ENCODE results near the gene BDKRB1.
"Not testable (repeated sequence)": the region's sequence is repeated elsewhere in the genome, so short reads cannot be mapped to it uniquely, and the experiment has no call there.

The BDKRB1 gene

GRCh38 chr14:96233661-96234060 is 22.3 kb upstream of the BDKRB1 start:
- no peak for DNase-seq (ENCODE audit: low spot score)

- DNase-seq (ENCODE audit: low spot score), result no peak
Measured at GRCh38 chr14:96235426-96235825, 20.6 kb upstream of the BDKRB1 start.

DNA sequence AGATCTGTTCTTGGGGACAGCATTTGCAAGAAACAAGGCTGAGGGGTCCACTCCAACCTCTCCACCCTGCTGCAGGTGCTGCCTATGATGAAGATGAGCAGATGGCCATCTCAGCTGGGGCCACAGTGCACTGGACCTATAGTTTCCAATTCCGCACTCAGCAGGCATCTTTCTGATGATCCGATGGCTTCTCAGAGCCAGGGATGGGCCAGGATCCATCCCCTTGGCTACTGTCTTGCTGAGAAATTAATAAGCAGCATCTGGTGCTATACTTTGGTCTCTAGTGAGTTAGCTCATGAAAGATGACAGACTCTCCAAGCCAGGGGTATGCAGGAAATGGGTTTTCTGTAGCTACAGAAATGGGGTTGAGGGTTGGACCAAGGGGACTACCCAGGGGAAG is 18.4 kb upstream of the BDKRB1 start:
- DNase-seq (ENCODE audit: low spot score), result no peak

GRCh38 chr14:96238676-96239265 is 17.2 kb upstream of the BDKRB1 start:
- no peak for DNase-seq (ENCODE audit: low spot score)

GRCh38 chr14:96239711-96240141 is 16.3 kb upstream of the BDKRB1 start:
- DNase-seq (ENCODE audit: low spot score), result no peak

- no peak for DNase-seq (ENCODE audit: low spot score)
Measured at GRCh38 chr14:96240641-96241040, 15.4 kb upstream of the BDKRB1 start.

DNA sequence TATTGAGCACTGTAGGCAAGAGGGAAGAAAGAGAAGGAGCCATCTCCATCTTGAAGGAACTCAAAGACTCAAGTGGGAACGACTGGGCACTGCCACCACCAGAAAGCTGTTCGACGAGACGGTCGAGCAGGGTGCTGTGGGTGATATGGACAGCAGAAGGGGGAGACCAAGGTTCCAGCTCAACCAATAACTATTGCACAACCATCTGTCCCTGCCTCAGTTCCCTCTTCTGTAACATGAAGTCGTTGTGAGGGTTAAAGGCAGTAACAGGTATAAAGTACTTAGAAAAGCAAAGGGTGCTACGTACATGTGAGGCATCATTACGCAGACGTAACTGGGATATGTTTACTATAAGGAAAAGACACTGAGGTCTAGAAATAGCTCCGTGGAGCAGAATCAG is 13.9 kb upstream of the BDKRB1 start:
- DNase-seq (ENCODE audit: low spot score), result no peak

DNA sequence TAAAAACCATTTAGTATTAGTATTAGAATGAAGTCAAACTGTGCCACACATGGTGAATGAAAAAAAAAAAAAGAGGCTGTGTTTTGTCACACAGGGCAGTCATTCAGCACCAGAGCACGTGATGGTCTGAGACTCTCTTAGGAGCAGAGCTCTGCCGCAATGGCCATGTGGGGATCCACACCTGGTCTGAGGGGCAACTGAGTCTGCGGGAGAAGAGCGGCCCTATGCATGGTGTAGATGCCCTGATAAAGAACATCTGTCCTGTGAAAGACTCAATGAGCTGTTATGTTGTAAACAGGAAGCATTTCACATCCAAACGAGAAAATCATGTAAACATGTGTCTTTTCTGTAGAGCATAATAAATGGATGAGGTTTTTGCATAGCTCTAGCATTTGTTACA is 12.2 kb upstream of the BDKRB1 start:
- DNase-seq (ENCODE audit: low spot score), result no peak

DNA sequence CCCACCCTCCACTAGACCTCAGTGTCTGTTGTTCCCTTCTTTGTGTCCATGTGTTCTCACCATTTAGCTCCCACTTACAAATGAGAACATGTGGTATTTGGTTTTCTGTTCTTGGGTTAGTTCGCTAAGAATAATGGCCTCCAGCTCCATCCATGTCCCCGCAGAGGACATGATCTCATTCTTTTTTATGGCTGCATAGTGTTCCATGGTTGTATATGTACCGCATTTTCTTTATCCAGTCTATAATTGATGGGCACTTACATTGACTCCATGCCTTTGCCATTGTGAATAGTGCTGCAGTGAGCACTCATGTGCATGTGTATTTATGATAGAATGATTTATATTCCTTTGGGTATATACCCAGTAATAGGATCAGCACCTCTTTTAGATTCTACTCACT is 10.9 kb upstream of the BDKRB1 start:
- DNase-seq (ENCODE audit: low spot score), result not testable (repeated sequence)

DNA sequence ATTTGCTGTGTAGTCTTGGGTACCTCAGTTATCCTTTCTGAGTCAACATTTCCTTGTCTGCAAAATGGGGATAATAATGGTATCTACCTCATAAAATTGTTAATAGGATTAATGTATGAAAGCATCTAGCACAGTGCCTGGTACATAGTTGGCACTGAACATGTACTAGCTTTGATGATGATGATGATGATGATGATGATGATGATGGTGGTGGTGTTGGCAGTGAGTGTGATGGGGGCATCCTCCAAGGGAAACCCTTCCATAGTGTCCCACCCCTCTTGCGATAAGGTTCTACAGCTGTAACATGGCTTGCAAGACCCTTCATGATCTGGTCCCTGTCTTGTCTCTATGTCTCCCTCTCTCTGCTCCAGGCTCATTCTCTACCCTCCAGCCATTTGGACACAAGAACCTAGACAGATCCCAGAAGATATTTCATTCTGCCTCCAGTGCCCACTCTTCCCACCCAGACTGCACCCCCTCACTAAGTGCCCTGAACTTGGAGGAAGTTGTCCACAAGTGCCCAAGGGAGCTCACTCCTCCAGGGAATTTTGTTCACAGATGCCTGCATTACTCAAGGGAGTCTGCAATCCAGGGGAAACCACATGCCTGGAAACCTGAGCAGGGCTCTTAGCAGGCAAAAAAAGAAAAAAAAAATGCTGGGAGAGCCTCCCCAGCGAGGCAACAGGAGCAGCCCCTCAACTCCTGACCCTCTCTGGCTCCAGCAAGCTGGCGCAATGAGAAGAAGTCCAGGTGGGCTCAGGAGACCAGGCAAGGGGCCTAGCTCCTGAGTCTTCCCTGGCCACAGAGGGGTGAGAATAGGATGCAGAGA is 10.1 kb upstream of the BDKRB1 start:
- DNase-seq (ENCODE audit: low spot score), result no peak

- no peak for DNase-seq (ENCODE audit: low spot score)
Measured at GRCh38 chr14:96246539-96246847, 9.5 kb upstream of the BDKRB1 start.

DNA sequence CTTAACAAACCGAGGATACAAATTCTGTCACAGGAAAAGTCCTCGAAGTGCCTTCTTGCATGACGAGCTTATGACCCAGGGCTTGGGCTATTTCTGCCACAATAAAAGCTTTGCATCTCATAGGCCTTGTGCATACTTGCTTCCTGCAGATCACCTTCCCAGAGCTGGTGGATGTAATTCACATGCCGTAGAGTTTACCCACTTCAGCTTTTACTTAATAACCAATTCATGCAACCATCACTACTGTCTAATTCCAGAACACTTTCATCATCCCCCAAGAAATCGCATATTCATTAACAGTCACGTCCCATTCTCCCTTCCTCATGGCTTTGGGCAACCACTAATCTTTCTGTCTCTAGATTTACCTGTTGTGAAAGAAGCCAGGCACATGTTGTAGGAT is 9.0 kb upstream of the BDKRB1 start:
- DNase-seq (ENCODE audit: low spot score), result no peak

- no peak for DNase-seq (ENCODE audit: low spot score)
Measured at GRCh38 chr14:96249029-96249428, 7.0 kb upstream of the BDKRB1 start.

DNA sequence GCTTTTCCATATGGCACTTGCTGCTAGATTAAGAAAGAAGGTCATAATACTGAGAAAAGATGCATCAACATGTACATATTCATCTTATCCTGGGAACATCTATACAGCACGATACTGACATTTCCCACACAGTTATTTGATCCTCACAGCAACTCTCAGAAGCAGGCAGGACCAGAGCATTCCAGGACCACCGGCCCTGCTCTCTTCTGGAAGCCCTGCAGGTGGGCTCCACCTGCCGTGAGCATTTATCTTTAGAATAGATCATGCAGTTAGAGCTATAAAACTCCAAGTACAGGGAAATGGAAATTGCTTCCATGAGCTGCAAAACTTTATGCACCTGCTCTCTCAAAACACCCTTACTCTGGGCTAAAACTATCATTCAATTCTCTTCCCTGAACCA is 5.5 kb upstream of the BDKRB1 start:
- no peak for DNase-seq (ENCODE audit: low spot score)

DNA sequence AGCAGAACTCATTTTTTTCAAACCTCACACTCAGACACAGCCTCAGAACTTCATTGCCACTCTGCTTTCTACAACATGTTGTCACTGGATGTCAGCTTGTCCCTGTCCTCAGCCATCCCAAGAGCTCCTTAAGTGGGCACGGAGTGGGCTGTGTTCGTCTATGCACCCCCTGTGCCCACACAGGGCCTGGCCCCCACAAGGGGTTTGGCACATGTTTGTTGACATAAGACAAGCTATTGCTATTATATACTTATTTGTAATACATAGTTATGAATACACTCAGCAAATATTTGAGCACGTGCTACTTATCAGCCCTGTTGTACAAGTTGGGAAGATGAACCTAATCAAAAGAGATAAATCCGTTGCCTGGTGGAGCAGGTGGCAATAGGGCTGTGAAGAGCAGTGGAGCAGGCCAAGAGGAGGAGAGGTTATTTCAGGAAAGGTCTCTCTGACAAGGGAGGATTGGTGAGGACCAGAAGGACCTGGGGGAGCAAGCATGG is 4.3 kb upstream of the BDKRB1 start:
- DNase-seq (ENCODE audit: low spot score), result no peak

GRCh38 chr14:96252323-96252998 is 3.5 kb upstream of the BDKRB1 start:
- no peak for DNase-seq (ENCODE audit: low spot score)

DNA sequence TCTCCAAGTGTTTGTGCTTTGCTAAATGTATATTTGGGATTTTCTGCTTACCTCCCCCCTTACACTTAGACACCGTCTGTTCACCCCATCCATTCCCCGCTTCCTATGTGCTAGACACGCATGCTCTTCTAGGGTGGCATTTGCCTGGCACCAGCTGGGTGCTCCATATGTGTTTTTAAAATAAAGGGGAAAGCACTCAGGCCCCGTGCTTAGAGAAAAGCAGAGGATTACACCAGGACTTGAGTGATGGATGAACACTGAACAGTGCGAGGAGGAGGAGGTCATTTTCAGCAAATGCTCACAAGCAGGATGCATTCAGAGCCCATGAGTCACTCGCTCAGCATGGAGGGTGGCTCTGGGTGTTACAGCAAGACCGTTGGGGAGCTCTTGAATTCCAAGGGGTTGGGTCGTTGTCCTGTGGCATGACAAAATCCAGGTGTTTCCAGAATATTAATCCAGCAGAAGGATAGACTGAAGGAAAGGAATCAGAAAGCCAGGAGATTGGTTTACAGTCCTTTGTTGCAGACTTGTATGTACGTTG is 2.9 kb upstream of the BDKRB1 start:
- no peak for DNase-seq (ENCODE audit: low spot score)

- DNase-seq (ENCODE audit: low spot score), result no peak
Measured at GRCh38 chr14:96254687-96255086, 1.3 kb upstream of the BDKRB1 start.

GRCh38 chr14:96256407-96256806 is 397 bp downstream of the BDKRB1 start:
- DNase-seq (ENCODE audit: low spot score), result no peak

DNA sequence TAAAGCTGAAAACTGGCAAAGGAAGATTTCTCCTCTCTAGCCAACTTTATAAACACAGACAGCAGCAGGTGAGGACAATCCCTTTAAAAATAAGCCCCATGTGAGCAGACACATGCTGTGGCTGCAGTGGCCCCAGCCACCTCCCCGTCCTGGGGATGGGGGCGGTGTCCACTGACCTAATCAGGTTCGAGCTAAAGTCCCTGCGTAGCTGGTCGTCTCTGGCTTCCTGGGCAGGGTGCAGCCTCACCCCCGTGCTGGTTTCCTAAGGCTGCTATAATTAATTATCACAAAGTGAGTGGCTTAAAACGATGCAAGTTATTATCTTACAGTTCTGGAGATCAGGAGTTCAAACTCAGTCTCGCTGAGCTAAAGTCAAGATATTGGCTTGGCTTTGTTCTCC is 1.0 kb downstream of the BDKRB1 start:
- DNase-seq (ENCODE audit: low spot score), result no peak

GRCh38 chr14:96257900-96258299 is 1.9 kb downstream of the BDKRB1 start:
- DNase-seq (ENCODE audit: low spot score), result no peak

- no peak for DNase-seq (ENCODE audit: low spot score)
Measured at GRCh38 chr14:96260341-96260821, 4.4 kb downstream of the BDKRB1 start.

- no peak for DNase-seq (ENCODE audit: low spot score)
Measured at GRCh38 chr14:96261053-96261452, 5.0 kb downstream of the BDKRB1 start.
